ENCODE measurements around the gene MLLT1. TPM values are rescaled to one million over a fixed set of nuclear protein-coding genes. Genes with fewer than 3 reads are reported as not detected.

MLLT1 gene
- total and polyA plus RNA-seq, 10 of the 15 experiments (the other 5 are each of a cell fraction or from before 2014, with no cell fraction given), result 0.16 to 61.1 (median 8.5) TPM

DNA sequence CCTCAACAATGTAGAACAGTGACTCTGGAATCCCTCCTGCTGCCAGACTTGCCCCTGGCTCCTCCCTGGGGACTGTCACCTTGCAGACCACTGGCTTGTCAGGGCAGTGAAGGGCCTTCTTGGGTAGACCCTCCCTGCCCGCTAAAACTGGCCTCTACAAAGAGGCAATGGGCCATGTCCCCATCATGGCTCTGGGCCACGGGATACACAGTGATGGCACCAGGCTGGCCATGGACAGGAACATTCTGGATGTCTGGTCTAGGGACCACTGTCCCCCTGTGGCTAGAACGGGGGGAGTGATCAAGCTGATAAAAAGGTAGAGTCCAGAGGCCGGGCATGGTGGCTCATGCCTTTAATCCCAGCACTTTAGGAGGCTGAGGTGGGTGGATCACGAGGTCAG is 83.4 kb downstream of the MLLT1 start:
- no peaks in the 10 kb centered on the region for H4K20me1 ChIP-seq (ENCODE audit: control insufficient read depth, insufficient read depth)
- POLR2A ChIA-PET, result no interaction called here
- no peaks in the 10 kb centered on the region; the same call in 2 of the 3 replicates for H3K9me3 ChIP-seq (replicated peaks; ENCODE audit: control insufficient read depth, insufficient read depth, low read length)
- in situ Hi-C loops (cut with MboI) (no loop called here), intact Hi-C loops (cut with micrococcal nuclease; ENCODE audit: unreplicated experiment) (no loop called here)
- no peak for FAIRE-seq
- no peak overlapping the region for H3K4me2 ChIP-seq (ENCODE audit: control insufficient read depth, insufficient read depth)
- H3K27me3 ChIP-seq (replicated peaks in 1 of 2; ENCODE audit: control insufficient read depth in 2 of 2, insufficient read depth in 2 of 2, low read length in 1 of 2), result no peaks in the 10 kb centered on the region
- H3K79me2 ChIP-seq (ENCODE audit: control insufficient read depth, insufficient read depth, low read length), result peaks cover 13% of the 10 kb centered on the region
- no peak for ATAC-seq
- no peaks in the 10 kb centered on the region; a peak in 1 of 4 replicates for H3K36me3 ChIP-seq (ENCODE audit: control insufficient read depth in 2 of 2, insufficient read depth in 2 of 2, low read length in 1 of 2)
- H3K4me3 ChIP-seq, result no peak overlapping the region
- H2AFZ ChIP-seq (ENCODE audit: control insufficient read depth, low read depth, low read length), result no peak overlapping the region
- 98% methylated on average over 5 of the region's 5 CpGs for WGBS (ENCODE audit: insufficient coverage, insufficient replicate concordance, low lambda C conversion rate, missing lambda C conversion rate)
- RAD21 ChIA-PET (ENCODE audit: unreplicated experiment), result no interaction called here
- peaks cover 8% of the 10 kb centered on the region for H3K4me1 ChIP-seq (ENCODE audit: control insufficient read depth, insufficient read depth, low read length)
- DNase-seq (ENCODE audit: low read depth, low spot score), result no peak
- SMC1A ChIA-PET (ENCODE audit: uncharacterized antibody, unreplicated experiment), result no interaction called here
- no TSS peak for BruUV-seq (replicated peaks)
- no peak overlapping the region for H3K9ac ChIP-seq (ENCODE audit: control insufficient read depth, insufficient read depth, low read length)
- CTCF ChIA-PET, result no interaction called here
- H3K27ac ChIP-seq (ENCODE audit: control insufficient read depth, insufficient read depth), result no peak overlapping the region
- TF ChIP-seq HDGF (IDR thresholded peaks at IDR 0.05), result no peak
- TF ChIP-seq, protein P1, sequence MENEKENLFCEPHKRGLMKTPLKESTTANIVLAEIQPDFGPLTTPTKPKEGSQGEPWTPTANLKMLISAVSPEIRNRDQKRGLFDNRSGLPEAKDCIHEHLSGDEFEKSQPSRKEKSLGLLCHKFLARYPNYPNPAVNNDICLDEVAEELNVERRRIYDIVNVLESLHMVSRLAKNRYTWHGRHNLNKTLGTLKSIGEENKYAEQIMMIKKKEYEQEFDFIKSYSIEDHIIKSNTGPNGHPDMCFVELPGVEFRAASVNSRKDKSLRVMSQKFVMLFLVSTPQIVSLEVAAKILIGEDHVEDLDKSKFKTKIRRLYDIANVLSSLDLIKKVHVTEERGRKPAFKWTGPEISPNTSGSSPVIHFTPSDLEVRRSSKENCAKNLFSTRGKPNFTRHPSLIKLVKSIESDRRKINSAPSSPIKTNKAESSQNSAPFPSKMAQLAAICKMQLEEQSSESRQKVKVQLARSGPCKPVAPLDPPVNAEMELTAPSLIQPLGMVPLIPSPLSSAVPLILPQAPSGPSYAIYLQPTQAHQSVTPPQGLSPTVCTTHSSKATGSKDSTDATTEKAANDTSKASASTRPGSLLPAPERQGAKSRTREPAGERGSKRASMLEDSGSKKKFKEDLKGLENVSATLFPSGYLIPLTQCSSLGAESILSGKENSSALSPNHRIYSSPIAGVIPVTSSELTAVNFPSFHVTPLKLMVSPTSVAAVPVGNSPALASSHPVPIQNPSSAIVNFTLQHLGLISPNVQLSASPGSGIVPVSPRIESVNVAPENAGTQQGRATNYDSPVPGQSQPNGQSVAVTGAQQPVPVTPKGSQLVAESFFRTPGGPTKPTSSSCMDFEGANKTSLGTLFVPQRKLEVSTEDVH (IDR thresholded peaks at IDR 0.05; ENCODE audit: low read depth, partially characterized antibody), result no peak
- no peak for TF ChIP-seq CREM (IDR thresholded peaks at IDR 0.05; ENCODE audit: low read depth)
- TF ChIP-seq, protein P2, sequence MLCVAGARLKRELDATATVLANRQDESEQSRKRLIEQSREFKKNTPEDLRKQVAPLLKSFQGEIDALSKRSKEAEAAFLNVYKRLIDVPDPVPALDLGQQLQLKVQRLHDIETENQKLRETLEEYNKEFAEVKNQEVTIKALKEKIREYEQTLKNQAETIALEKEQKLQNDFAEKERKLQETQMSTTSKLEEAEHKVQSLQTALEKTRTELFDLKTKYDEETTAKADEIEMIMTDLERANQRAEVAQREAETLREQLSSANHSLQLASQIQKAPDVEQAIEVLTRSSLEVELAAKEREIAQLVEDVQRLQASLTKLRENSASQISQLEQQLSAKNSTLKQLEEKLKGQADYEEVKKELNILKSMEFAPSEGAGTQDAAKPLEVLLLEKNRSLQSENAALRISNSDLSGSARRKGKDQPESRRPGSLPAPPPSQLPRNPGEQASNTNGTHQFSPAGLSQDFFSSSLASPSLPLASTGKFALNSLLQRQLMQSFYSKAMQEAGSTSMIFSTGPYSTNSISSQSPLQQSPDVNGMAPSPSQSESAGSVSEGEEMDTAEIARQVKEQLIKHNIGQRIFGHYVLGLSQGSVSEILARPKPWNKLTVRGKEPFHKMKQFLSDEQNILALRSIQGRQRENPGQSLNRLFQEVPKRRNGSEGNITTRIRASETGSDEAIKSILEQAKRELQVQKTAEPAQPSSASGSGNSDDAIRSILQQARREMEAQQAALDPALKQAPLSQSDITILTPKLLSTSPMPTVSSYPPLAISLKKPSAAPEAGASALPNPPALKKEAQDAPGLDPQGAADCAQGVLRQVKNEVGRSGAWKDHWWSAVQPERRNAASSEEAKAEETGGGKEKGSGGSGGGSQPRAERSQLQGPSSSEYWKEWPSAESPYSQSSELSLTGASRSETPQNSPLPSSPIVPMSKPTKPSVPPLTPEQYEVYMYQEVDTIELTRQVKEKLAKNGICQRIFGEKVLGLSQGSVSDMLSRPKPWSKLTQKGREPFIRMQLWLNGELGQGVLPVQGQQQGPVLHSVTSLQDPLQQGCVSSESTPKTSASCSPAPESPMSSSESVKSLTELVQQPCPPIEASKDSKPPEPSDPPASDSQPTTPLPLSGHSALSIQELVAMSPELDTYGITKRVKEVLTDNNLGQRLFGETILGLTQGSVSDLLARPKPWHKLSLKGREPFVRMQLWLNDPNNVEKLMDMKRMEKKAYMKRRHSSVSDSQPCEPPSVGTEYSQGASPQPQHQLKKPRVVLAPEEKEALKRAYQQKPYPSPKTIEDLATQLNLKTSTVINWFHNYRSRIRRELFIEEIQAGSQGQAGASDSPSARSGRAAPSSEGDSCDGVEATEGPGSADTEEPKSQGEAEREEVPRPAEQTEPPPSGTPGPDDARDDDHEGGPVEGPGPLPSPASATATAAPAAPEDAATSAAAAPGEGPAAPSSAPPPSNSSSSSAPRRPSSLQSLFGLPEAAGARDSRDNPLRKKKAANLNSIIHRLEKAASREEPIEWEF (IDR thresholded peaks at IDR 0.05; ENCODE audit: insufficient replicate concordance, low read depth, low read length), result no peak
- TF ChIP-seq SMC3 (IDR thresholded peaks at IDR 0.05; ENCODE audit: borderline replicate concordance, low read length), result no peak
- no peak for TF ChIP-seq ASH2L (IDR thresholded peaks at IDR 0.05; ENCODE audit: borderline replicate concordance, low read depth)
- TF ChIP-seq TCF3 (IDR thresholded peaks at IDR 0.05; ENCODE audit: borderline replicate concordance, insufficient read depth, low read depth, low read length), result no peak
- no peak for TF ChIP-seq MEF2B (IDR thresholded peaks at IDR 0.05; ENCODE audit: partially characterized antibody, poor library complexity, severe bottlenecking)
- no peak for TF ChIP-seq ZBTB4 (CRISPR knock-in tag; IDR thresholded peaks at IDR 0.05)
- no peak for TF ChIP-seq NRF1 (conservative IDR thresholded peaks at IDR 0.05; ENCODE audit: low read depth, low read length)
- TF ChIP-seq, protein P3, sequence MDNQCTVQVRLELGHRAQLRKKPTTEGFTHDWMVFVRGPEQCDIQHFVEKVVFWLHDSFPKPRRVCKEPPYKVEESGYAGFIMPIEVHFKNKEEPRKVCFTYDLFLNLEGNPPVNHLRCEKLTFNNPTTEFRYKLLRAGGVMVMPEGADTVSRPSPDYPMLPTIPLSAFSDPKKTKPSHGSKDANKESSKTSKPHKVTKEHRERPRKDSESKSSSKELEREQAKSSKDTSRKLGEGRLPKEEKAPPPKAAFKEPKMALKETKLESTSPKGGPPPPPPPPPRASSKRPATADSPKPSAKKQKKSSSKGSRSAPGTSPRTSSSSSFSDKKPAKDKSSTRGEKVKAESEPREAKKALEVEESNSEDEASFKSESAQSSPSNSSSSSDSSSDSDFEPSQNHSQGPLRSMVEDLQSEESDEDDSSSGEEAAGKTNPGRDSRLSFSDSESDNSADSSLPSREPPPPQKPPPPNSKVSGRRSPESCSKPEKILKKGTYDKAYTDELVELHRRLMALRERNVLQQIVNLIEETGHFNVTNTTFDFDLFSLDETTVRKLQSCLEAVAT (IDR thresholded peaks at IDR 0.05), result no peak
